Pancreas (tissue), 10 donors: ENCODE results near the gene RAE1. TPM values are rescaled to one million over a fixed set of nuclear protein-coding genes. Genes with fewer than 3 reads are reported as not detected.

Source experiments
- ATAC-seq, 4 donors: fragments of 200-7000 bp; cut with Tn5 transposase; one replicate each; pipeline versions ENCODE4 v1.8.0 to v1.9.1; 2020; ENCODE audit warnings: mild to moderate bottlenecking in 4 of 4, moderate library complexity in 4 of 4
- DNase-seq, 6 donors: peaks; one replicate each; pipeline ENCODE4 v3.0.0-alpha.2; 2020
- FAIRE-seq: peaks from 2 replicates; lab custom pipeline; 2012; peaks lifted over from hg19 to GRCh38; lab: Jason Lieb, UNC
- H3K27ac ChIP-seq, 4 donors: fragments of 200-600 bp; sonication (generic); 1 replicate in 3 of 4; 2 replicates in 1 of 4; pipeline versions ENCODE4 v1.5.0 to v1.8.0; 2020
- H3K27me3 ChIP-seq, 4 donors: fragments of 200-600 bp; one replicate each; pipeline ENCODE4 v1.8.0; 2021
- H3K36me3 ChIP-seq, 3 donors: fragments of 200-600 bp; sonication (generic) in 1 of 3; one replicate each; pipeline versions ENCODE4 v1.5.0 to v1.8.0; 2020 to 2021
- H3K4me1 ChIP-seq, 3 donors: fragments of 200-600 bp; one replicate each; pipeline ENCODE4 v1.8.0; 2021
- H3K4me3 ChIP-seq, 4 donors: fragments of 200-600 bp; sonication (generic) in 2 of 4; one replicate each; pipeline versions ENCODE4 v1.5.0 to v1.8.0; 2020 to 2021
- H3K9me3 ChIP-seq, 4 donors: fragments of 200-600 bp; one replicate each; pipeline ENCODE4 v1.8.0; 2021
- WGBS, 2 donors: extraction: QIAGEN DNeasy Blood & Tissue Kit; methylation state at CpG; one replicate each; pipeline ENCODE4 v1.1.7; 2013; 5-methylcytosine and 5-hydroxymethylcytosine counted together
- intact Hi-C, 3 donors: fragments of 100-400 bp; cut with DNase I; formaldehyde crosslinking; loops; one replicate each; pipeline versions ENCODE4 v1.11.1 to v1.14.2; 2022
- polyA plus RNA-seq, 2 donors: library from polyadenylated mRNA; stranded (reverse); fragments of 200-250 nt; gene quantifications; one replicate each; pipeline ENCODE4 v1.2.3, GENCODE V29; 2013
- total RNA-seq, 6 donors: library from RNA; stranded (reverse); fragmentation: NEBNext Ultra II Directional in 4 of 6; extraction: Animal tissue kit (Norgen Biotek cat#: 25700) in 4 of 6; gene quantifications; one replicate each; pipeline versions ENCODE4 v1.2.1 to v1.2.4, GENCODE V29; 2021 to 2023
- TF ChIP-seq, protein P1 (sequence below), 4 donors: fragments of 200-600 bp; sonication (generic) in 3 of 4; IDR thresholded peaks; one replicate each; pipeline versions ENCODE4 v1.5.0 to v1.8.0; 2021; ENCODE audit warnings: antibody characterized with exemption in 4 of 4
- donor health status: healthy with polysubstance abuse.
- donor health status: DM: no; HTN: no; CAD: no; lungs with moderate emphysema.
- donor health status: DM: no; HTN: no; CAD: no.
- donor health status: control.
- donor health status: control.
- donor health status: Bipolar disorder and iron deficiency.
- donor health status: DM: yes; HTN: yes; CAD: no.
- donor health status: DM: no; HTN: no; CAD: no.
- donor health status: DM: no; HTN: no; CAD: no.
- donor health status: DM: yes; HTN: yes; CAD: no.

RAE1 gene
- total and polyA plus RNA-seq, 8 donors = 4.3 to 13.5 (median 6.6) TPM

DNA sequence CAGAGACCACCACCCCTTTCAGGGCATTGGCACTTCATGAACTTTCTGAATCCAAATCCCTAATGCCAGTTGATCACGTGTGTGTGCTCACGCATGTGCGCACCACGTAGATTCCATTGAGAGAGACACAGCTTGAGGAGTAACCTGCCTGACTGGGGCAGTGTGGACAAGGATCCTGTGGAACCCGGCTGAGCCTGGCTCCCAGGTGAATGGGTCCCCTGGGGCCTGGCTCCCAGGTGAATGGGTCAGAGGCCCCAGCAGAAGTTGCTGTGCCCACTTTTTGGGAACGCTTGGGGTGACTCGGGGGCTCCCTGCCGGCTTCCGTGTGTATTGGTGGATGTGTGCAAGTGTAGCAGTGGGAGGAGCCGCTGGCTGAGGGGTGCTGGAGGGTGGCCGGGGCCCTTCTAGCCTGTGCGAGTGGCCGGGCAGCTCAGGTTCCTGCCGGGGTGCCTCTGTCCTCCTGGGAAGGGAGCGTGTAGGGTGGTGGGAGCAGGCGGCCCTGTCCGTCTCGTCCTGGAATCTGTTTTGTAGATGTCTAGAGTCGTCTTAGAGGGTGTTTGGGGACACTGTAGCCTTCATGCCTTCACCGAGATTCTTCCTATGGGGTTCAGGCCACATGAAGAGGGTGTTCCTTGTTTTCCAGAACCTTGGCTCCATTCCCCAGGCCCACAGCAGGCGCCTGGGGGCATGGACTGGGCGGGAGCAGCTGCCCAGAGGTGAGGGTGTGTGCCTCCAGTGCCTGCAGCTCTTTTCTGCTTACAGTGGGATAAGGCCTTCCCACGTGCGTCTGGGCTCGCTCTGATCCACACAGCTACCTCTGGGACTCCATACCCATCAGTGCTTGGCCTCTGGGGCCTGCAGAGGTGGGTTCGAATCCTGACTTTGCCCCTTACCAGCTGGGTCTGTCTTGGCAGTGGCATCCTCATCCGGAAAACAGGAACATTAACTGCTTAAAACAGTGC lies 43.3 kb downstream of the RAE1 start:
- no peak overlapping the region for H3K27ac ChIP-seq
- WGBS, 2 donors = 73 to 86% methylated on average over 27 of the region's 27 CpGs
- H3K36me3 ChIP-seq = no peaks in the 10 kb centered on the region
- FAIRE-seq (no peak), DNase-seq (peak in 3 of 6 donors; percentile 15 to 72 (median 52)), ATAC-seq (no peak)
- H3K27me3 ChIP-seq = no peaks in the 10 kb centered on the region
- TF ChIP-seq, protein P1, sequence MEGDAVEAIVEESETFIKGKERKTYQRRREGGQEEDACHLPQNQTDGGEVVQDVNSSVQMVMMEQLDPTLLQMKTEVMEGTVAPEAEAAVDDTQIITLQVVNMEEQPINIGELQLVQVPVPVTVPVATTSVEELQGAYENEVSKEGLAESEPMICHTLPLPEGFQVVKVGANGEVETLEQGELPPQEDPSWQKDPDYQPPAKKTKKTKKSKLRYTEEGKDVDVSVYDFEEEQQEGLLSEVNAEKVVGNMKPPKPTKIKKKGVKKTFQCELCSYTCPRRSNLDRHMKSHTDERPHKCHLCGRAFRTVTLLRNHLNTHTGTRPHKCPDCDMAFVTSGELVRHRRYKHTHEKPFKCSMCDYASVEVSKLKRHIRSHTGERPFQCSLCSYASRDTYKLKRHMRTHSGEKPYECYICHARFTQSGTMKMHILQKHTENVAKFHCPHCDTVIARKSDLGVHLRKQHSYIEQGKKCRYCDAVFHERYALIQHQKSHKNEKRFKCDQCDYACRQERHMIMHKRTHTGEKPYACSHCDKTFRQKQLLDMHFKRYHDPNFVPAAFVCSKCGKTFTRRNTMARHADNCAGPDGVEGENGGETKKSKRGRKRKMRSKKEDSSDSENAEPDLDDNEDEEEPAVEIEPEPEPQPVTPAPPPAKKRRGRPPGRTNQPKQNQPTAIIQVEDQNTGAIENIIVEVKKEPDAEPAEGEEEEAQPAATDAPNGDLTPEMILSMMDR (IDR thresholded peaks at IDR 0.05) = no peak
- H3K4me3 ChIP-seq = no peak overlapping the region
- H3K9me3 ChIP-seq = no peaks in the 10 kb centered on the region
- intact Hi-C loops = no loop called here
- H3K4me1 ChIP-seq = peaks cover 0 to 7% (median 0%) of the 10 kb centered on the region in 3 donors

DNA sequence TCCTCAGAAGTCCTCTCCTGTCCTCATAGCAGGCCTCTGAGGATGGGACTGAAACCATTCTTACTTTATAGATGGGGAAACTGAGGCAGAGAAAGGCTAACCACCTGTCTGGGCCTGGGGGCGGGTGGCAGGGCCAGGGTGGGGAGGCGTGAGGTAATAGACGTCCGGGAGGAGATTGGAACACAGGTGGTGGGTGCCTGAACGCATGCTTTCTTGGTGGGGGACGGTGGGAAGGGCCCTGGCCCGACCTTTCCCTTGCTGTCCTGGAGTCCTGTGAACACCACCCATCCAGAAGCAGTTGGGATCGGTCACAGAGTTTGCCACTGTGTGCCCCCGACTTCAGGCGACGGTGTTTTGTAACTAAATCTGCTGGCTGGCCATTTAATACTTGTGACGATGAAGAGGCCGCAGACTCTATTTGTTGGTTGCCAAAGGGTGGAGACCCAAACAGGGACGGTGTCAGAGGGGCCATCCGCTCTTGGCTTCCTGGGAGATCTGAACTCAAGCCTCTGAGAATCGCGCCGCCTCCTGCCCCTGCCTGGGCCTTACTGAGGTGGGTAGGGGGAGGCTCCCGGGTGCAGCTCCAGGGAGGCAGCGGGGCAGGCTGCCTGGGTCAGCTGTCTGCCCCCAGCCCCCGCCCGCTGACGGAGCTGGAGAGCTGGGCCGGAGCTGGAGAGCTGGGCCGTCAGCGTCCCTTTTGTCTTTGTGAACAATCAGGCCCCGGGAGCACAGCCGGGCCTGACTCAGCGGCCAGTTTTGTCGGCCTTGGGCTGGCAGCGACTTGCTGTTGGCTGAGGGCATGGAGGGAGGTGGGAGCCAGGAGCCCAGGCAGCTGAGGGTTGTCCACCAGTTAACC lies 44.3 kb downstream of the RAE1 start:
- peak in 5 of 6 donors; percentile 28 to 86 (median 53) for DNase-seq
- Histone ChIP-seq H3K4me1 (peaks cover 0 to 7% (median 0%) of the 10 kb centered on the region in 3 donors), H3K27ac (peak overlapping the region in 1 of 4 donors; percentile 33), H3K4me3 (no peak overlapping the region), H3K27me3 (no peaks in the 10 kb centered on the region), H3K9me3 (no peaks in the 10 kb centered on the region), H3K36me3 (no peaks in the 10 kb centered on the region)
- intact Hi-C loops = no loop called here
- no peak for FAIRE-seq
- WGBS, 2 donors = 40 to 66% methylated on average over 31 of the region's 31 CpGs
- TF ChIP-seq, protein P1 (IDR thresholded peaks at IDR 0.05) = no peak
- ATAC-seq = peak in 2 of 4 donors; percentile 8 to 63

DNA sequence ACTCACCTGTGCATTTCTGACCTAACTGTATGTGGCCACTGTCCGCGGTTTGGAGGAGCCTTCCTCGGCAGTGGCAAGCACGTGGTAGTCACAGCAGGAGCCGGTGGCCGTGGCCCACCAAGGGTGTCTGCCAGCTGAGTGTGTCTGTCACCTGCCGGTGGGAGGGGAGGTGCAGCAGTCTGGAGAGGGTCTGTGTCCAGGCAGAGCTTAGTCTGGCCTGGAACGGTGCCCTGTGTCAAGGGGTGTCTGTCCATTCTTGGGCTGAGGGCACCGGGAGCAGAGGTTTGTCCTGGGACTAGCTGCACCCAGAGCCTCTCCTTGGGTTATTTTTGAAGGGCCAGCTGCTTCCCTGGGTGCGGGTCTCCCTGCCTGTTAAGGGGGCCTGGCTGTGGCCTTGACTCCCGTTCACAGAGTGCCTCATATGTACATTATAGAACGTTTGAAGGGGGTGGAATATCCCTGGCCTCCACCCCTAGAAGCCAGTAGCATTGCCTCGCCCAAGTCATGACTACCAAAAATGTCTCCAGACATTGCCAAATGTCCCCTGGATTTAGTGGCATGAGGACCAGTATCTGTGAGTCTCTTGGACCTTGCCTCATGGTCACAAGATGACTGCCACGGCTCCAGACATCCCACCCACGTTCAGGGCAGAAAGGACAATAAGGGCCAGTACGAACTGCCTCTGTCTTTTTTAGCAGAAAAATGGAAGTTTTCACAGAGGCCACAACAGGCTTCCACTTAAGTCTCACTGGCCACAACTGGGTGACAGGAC lies 45.3 kb downstream of the RAE1 start:
- Histone ChIP-seq H3K36me3 (no peaks in the 10 kb centered on the region), H3K4me3 (no peak overlapping the region), H3K9me3 (no peaks in the 10 kb centered on the region), H3K27me3 (no peaks in the 10 kb centered on the region), H3K27ac (no peak overlapping the region), H3K4me1 (peaks cover 0 to 7% (median 0%) of the 10 kb centered on the region in 3 donors)
- FAIRE-seq = no peak
- ATAC-seq = no peak
- intact Hi-C loops = no loop called here
- TF ChIP-seq, protein P1 (IDR thresholded peaks at IDR 0.05) = no peak
- WGBS, 2 donors = 75 to 89% methylated on average over 16 of the region's 16 CpGs
- peak in 3 of 6 donors; percentile 18 to 69 (median 36) for DNase-seq

DNA sequence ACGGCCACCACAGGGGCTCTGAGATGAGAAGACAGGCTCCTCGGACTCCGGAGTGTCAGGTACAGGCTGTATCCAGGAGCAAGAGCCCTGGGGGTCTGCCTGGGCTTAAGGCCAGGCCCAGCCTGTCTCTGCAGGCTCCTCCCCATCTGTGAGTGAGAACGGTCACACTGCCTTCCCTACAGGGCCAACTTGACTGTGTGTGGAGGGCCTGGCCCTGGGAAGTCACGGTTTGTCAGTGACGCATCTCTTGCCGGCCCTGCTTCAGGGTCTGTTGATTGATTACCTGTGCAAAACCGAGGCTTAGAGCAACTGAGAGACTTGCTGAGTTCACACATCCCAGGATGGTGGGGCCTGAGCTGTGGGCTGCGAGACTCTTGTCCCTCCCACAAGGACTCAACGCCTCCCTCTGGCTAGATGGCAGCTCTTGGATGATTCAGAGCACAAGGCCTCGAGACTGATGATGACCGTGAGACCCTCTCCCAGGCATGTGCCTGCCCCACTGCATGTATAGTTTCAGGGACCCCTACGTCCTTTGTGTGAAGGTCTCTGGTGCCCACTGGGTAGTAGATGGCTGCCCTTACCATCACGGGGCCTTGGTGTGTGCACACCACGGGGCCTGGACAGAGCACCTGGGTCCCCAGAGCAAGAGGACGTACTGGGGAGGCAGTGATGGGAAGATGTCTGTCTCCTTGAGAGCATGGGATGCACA lies 46.1 kb downstream of the RAE1 start:
- WGBS, 2 donors = 87 to 88% methylated on average over 16 of the region's 16 CpGs
- DNase-seq (peak in 3 of 6 donors; percentile 9 to 43 (median 41)), FAIRE-seq (no peak), ATAC-seq (no peak)
- H3K9me3 ChIP-seq = no peaks in the 10 kb centered on the region
- no peak overlapping the region for H3K4me3 ChIP-seq
- peaks cover 0 to 5% (median 0%) of the 10 kb centered on the region in 3 donors for H3K4me1 ChIP-seq
- no peak overlapping the region for H3K27ac ChIP-seq
- TF ChIP-seq, protein P1 (IDR thresholded peaks at IDR 0.05) = no peak
- intact Hi-C loops = no loop called here
- H3K36me3 ChIP-seq = no peaks in the 10 kb centered on the region
- H3K27me3 ChIP-seq = no peaks in the 10 kb centered on the region
